HG02642 (cell line): ENCODE results near the gene FSTL5.

Source experiments
- ATAC-seq: cut with Tn5 transposase; IDR thresholded peaks from one replicate; pipeline ENCODE4 v1.9.1; 2021; ENCODE audit warnings: mild to moderate bottlenecking; ENCODE audit not compliant: unreplicated experiment, poor library complexity

FSTL5 gene

DNA sequence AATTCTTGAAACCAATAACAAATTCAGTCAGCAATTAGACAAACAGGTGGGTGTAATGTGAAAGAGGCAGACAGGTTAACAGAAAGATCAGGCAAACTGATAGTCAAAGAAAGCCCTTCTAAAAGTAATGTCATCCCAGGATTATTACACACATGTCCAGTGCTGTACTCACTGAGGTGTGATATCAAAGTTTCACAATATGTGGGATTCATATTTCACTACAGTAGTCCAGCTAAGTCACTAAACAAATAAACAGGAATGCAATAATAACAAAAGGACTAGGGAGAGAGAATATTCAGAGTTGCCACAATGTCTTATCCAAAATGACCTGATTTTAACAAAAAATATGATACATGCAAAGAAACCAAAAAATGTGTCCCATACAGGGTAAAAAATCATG is 787.5 kb downstream of the FSTL5 start:
- ATAC-seq: no peak

- no peak for ATAC-seq
Observed at GRCh38 chr4:161364681-161365080, 799.1 kb downstream of the FSTL5 start.

GRCh38 chr4:161360982-161361381 is 802.8 kb downstream of the FSTL5 start:
- ATAC-seq: no peak

DNA sequence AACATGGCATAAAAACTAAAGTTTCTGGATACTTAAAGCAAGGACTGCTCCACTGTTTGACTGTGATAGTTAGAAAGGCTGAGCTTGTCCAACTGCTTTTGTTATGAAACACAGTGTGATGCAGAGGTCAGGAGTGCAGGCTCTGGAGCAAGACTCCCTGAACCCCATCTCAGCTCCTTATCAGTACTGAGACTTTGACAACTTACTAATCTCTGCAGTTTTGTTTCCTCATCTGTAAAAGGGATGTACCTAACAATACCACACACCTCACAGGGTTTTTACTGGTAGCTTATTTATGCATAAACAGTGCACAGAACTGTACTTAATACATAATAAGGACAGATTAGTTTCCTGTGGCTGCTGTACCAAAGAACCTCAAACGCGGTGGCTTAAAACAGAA is 804.3 kb downstream of the FSTL5 start:
- ATAC-seq: no peak

DNA sequence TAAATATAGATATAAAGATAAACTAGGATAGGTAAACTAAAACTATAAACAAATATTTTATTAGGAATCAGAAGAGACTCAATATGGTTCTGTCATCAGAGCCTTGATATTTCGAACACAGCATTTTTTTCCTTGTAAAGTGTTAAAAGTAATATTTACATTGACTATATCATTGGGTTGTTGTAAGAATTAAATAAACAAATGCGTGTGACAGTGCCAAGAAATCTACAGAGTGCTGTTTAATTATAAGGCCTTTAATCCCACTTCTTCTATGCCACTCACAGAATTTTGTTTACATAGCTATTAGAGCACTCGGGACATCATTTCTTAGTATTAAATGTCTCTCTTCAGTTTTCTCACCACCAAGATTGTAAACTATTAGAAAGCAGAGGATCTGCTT is 807.4 kb downstream of the FSTL5 start:
- ATAC-seq: no peak

GRCh38 chr4:161350946-161351345 is 812.9 kb downstream of the FSTL5 start:
- no peak for ATAC-seq

DNA sequence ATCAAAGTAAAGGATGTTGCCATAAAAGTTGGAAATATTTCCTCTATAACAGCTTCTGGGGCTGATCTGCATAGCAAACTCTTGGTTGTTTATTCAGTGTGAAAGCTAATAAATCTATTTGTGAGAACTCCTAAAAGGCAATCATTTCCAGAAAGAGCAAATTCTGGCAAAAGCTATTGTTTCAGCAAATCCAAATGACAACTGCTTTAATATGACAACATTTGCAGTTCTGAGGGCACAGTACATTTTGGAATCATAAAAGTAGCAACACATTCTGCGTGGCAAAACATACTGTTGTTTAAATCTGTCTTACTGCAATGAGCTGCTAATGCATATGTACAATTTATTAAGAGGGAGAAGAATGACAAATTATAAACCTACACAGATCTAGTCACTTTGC is 818.1 kb downstream of the FSTL5 start:
- no peak for ATAC-seq

DNA sequence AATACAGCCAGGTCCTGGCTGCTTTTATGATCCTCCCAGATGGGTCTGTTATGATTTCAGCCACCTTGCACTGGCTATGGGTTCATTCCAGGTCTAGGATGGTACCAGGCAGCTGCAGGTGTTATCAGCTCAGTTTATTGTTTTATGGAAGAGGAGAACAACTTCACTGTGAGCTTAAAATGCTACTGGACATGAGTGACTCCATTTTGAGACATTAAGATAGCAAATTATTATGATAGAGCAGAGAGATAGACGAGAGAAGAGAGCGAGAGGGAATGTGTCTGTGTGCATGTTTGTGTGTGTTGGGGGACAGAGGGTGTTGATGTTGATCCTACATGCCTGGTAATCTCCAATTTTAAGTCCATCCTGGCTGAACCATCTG is 820.2 kb downstream of the FSTL5 start:
- ATAC-seq: no peak

DNA sequence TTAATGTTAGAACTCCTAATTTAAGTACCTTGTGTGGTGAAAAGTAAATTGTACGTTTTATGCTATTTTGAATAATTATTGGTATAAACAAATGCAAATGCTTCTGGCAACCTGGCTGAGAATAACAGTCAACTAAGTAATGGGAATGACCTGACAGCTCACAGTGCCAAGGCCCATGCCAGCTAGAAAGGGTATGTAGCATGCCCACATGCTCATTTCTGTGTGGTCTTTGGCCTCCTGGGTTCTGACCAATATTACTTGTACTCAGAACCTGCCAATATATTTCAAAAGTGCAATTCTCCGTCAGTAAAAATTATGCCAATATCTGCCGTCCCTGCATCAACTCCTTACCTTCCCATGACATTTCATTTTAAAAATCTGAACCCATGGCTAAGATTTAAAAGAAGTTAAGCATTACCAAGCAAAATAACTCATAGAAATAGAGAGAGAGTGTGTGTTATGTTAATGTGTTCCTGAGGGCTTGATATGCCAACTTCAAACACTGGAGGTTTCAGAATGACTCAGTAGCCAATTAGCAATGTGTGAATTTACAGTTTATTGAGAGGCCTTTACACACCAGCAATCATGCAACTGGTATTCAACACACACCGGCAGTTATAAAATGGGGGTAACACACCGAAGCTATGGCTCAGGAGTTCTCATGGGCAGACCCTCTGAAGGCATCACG is 820.8 kb downstream of the FSTL5 start:
- no peak for ATAC-seq

DNA sequence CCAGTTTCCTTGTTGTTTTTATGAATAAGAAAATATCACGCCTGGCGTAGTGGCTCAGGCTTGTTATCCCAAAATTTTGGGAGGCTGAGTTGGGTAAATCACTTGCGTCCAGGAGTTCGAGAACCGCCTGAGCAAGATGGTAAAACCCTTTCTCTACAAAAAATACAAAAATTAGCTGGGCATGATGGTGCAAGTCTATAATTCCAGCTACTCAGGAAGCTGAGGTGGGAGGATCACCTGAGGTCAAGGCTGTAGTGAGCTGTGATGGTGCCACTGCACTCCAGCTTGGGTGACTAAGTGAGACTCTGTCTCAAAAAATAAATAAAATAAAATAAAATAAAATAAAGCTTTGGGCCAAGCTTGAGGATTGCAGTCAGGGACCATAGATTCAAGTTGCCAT is 827.2 kb downstream of the FSTL5 start:
- ATAC-seq: no peak

GRCh38 chr4:161336016-161336530 is 827.7 kb downstream of the FSTL5 start:
- no peak for ATAC-seq
